GM18520 (cell line): ENCODE data around the gene FOXB2.

Source experiments
- ATAC-seq: cut with Tn5 transposase; IDR thresholded peaks from one replicate; pipeline ENCODE4 v1.9.1; 2021; ENCODE audit not compliant: unreplicated experiment

The FOXB2 gene

GRCh38 chr9:77015327-77016048 lies 4.0 kb upstream of the FOXB2 start:
- ATAC-seq, result no peak

GRCh38 chr9:77016121-77016525 lies 3.3 kb upstream of the FOXB2 start:
- no peak for ATAC-seq

DNA sequence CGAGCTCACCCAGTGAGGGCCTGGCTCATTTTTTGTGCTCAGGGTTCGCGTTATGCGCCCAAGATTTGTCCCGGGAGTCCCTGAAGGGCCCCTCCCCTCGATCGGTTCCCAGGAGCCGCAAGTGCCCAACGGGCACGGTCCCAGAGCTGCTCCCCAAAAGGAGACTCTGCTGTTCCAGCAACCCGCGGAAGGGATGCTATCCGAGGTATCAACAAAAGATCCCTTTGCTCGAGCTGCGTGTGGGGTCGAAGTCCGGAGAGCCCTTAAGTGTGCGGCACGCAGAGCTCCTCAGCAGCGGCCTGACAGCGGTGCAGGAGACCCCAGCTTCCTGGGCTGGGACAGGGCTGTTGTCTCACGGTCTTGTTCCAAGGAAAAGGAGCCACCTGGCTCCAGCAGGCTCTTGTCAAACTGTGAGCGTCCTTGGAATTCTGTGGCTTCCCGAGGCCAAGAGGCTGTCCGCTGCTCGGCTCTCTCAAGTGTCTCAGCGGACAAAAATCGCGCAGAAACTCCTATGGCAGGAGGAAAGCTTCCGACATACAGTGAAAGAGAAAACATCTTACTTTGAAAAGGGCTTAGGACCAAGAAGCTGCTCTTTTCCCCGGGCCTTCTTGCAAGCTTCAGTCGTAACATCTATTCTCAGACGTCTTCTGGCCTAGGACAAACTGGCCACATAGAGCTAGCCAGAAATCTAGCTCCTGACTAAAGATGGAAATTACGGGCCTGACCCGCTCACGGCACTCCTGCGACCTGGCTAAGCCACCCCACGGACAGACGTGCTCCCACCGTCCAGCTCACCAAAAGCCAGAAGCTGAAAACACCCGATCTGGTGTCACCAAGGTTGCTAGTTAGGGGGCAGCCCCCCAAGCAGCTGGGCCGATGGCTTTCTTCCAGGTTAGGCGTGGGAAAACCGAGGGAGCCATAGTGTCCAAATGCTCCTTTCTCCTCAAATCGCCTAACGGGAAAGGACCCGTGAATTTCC lies 2.6 kb upstream of the FOXB2 start:
- ATAC-seq, result no peak

- ATAC-seq, result no peak
These were observed 2.0 kb upstream of the FOXB2 start for GRCh38 chr9:77017505-77017894.

- no peak for ATAC-seq
These were observed 1.1 kb upstream of the FOXB2 start for GRCh38 chr9:77018058-77018968.

- ATAC-seq, result no peak
These were observed 553 bp upstream of the FOXB2 start for GRCh38 chr9:77018969-77019235.

DNA sequence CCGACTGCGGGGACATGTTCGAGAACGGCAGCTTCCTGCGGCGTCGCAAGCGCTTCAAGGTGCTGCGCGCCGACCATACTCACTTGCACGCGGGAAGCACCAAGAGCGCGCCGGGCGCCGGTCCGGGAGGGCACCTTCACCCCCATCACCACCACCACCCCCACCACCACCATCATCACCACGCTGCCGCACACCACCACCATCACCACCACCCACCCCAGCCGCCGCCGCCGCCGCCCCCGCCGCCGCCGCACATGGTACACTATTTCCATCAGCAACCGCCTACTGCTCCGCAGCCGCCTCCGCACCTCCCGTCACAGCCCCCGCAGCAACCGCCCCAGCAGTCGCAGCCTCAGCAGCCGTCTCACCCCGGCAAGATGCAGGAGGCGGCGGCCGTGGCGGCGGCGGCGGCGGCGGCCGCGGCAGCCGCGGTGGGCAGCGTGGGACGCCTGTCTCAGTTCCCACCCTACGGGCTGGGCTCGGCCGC lies 514 bp downstream of the FOXB2 start:
- no peak for ATAC-seq

DNA sequence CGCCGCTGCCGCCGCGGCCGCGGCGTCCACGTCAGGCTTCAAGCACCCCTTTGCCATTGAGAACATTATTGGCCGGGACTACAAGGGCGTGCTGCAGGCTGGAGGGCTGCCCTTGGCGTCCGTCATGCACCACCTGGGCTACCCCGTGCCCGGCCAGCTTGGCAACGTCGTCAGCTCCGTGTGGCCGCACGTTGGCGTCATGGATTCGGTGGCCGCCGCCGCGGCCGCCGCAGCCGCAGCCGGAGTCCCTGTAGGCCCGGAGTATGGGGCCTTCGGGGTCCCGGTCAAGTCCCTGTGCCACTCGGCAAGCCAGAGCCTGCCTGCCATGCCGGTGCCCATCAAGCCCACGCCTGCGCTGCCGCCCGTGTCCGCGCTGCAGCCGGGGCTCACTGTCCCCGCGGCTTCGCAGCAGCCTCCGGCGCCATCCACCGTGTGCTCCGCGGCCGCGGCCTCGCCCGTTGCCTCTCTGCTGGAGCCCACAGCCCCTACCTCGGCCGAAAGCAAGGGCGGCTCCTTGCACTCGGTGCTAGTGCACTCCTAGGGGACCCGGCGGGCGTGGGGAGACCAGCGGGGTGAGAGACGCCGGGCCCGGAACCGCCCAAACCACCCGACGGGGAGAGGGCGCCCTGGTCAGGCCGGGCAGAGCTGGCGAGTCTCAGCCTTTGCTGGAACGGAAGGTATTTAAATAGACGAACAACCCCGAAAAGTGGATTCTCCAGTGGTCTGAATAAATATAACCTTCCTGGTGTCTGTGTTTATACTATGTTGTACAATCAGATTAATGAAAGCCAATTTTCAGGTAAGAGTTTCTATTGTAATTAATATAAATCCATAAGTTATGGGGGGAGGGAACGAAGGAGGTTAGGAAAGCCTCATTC lies 1.2 kb downstream of the FOXB2 start:
- no peak for ATAC-seq

DNA sequence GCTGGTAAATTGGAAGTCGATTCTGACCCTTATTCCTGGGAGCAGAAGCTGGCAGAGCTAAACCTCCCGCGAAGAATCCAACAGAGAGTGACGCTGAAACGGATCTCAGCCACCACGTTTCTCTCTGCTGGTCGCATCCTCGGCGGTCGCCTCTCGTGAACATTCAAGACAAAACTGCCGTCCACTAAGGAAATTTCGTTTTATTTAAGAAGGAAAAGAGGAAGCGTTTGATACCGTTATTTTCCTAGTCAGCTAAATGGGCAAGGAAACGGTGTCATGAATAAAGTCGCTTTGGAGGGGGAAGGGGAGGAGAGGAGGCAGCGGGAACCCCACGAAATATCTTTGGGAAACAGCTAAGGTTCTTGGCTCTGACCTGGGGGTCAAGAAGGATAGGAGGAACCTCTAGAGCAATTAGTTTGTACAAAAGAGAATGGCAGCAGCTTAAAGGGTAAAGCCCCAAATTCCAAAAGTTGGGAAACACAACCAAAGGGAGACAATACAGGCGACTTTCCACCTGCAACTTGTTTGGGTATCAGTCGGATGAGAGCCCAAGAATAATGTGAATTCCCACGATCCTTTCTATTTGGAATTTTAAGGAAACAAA lies 1.9 kb downstream of the FOXB2 start:
- ATAC-seq, result no peak

GRCh38 chr9:77021922-77022782 lies 2.7 kb downstream of the FOXB2 start:
- no peak for ATAC-seq

- no peak for ATAC-seq
These were observed 3.5 kb downstream of the FOXB2 start for GRCh38 chr9:77022783-77023440.

DNA sequence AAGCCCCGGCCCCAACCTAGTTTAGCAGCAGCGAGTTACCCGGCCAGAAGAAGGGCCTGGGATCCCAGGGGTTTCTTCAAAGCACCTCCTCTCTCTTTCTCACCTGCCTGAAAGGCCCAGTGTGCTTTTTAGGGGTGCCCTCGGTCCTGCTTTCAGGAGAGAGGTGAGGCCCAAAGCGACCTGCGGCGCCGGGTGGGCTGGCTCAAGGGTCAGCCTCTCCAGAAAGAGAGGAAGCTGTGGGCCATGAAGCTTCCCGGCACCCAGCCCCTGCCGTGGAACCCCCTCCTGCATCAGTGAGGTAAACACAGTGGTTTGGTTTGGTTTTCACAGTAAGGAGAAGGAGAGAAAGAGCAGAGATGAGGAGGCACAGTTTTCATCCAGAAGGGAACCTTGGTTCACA lies 4.3 kb downstream of the FOXB2 start:
- ATAC-seq, result no peak

- no peak for ATAC-seq
These were observed 5.5 kb downstream of the FOXB2 start for GRCh38 chr9:77024776-77025545.

GRCh38 chr9:77028478-77028877 lies 9.0 kb downstream of the FOXB2 start:
- no peak for ATAC-seq

GRCh38 chr9:77030045-77030444 lies 10.6 kb downstream of the FOXB2 start:
- no peak for ATAC-seq

- ATAC-seq, result no peak
These were observed 19.0 kb downstream of the FOXB2 start for GRCh38 chr9:77038281-77039036.

DNA sequence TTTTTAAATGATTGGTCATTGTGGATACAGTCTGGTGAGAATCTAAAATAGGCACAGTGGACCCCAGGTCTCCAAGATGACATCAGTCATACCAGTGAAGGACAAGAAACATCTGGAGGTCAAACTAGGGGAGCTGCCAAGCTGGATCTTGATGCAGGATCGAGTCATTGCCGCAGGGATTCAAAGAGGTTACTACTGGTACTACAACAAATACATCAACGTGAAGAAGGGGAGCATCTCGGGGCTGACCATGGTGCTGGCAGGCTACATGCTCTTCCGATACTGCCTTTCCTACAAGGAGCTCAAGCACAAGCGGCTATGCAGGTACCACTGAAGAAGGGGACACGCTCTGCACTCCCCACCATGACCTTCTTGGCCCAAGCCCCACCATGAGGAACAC lies 20.9 kb downstream of the FOXB2 start:
- no peak for ATAC-seq
